DND-41 (cell line): Measurements from ENCODE around the gene MACROD2.

Source experiments
- ATAC-seq: fragments of 200-7000 bp; cut with Tn5 transposase; 3 replicates; pipeline ENCODE4 v1.9.1; 2021; ENCODE audit warnings: low read depth; ENCODE audit not compliant: insufficient read depth
- DNase-seq: peaks from one replicate; pipeline ENCODE4 v3.0.0-alpha.2; 2020
- H2AFZ ChIP-seq: 2 replicates; pipeline ENCODE4 v1.6.0; 2012; ENCODE audit warnings: low read depth, low read length
- H3K27ac ChIP-seq: 2 replicates; pipeline ENCODE4 v1.5.1; 2012; ENCODE audit warnings: low read length, inconsistent platforms
- H3K27me3 ChIP-seq: fragments of 200-600 bp; sonication (generic); 2 replicates; pipeline ENCODE4 v1.6.0; 2012; ENCODE audit warnings: low read length, mild to moderate bottlenecking, inconsistent platforms; ENCODE audit not compliant: insufficient read depth, poor library complexity
- H3K36me3 ChIP-seq: 2 replicates; pipeline ENCODE4 v1.5.1; 2012; ENCODE audit warnings: low read length, inconsistent platforms; ENCODE audit not compliant: insufficient read depth
- H3K4me1 ChIP-seq: 2 replicates; pipeline ENCODE4 v1.5.1; 2012; ENCODE audit warnings: mild to moderate bottlenecking, low read length; ENCODE audit not compliant: insufficient read depth
- H3K4me2 ChIP-seq: 2 replicates; pipeline ENCODE4 v1.6.0; 2012; ENCODE audit warnings: mild to moderate bottlenecking, moderate library complexity, low read length, inconsistent platforms; ENCODE audit not compliant: insufficient read depth
- H3K4me3 ChIP-seq, 2 experiments: fragments of 200-600 bp in 1 of 2; shearing (Covaris generic) in 1 of 2; 2 replicates each; pipeline ENCODE4 v1.5.1; 2012 to 2016; ENCODE audit warnings: inconsistent platforms in 2 of 2, low read length in 2 of 2, mild to moderate bottlenecking in 2 of 2, low read depth in 1 of 2, moderate library complexity in 1 of 2
- H3K79me2 ChIP-seq: 2 replicates; pipeline ENCODE4 v1.6.0; 2012; ENCODE audit warnings: low read length, inconsistent platforms; ENCODE audit not compliant: insufficient read depth
- H3K9ac ChIP-seq: 2 replicates; pipeline ENCODE4 v1.6.0; 2012; ENCODE audit warnings: low read depth, mild to moderate bottlenecking, inconsistent platforms, low read length, moderate library complexity
- H3K9me3 ChIP-seq: 2 replicates; pipeline ENCODE4 v1.5.1; 2012; ENCODE audit warnings: low read length, moderate library complexity, mild to moderate bottlenecking, inconsistent platforms; ENCODE audit not compliant: insufficient read depth, severe bottlenecking
- H4K20me1 ChIP-seq: 2 replicates; pipeline ENCODE4 v1.6.0; 2012; ENCODE audit warnings: low read length; ENCODE audit not compliant: insufficient read depth
- EZH2 ChIP-seq: IDR thresholded peaks from 3 replicates; pipeline ENCODE4 v1.6.1; 2012; ENCODE audit warnings: borderline replicate concordance, low read depth, mild to moderate bottlenecking, moderate library complexity, low read length, inconsistent platforms; ENCODE audit not compliant: severe bottlenecking
- TF ChIP-seq, protein P1 (sequence below): IDR thresholded peaks from 2 replicates; pipeline ENCODE4 v1.5.1; 2012; ENCODE audit warnings: borderline replicate concordance, low read length, moderate library complexity, mild to moderate bottlenecking; ENCODE audit not compliant: poor library complexity, severe bottlenecking; ENCODE audit errors: extremely low read depth

Gene MACROD2

GRCh38 chr20:14720251-14720650 is 724.9 kb downstream of the MACROD2 start:
- Histone ChIP-seq H3K4me2 (no peak overlapping the region), H3K27me3 (no peaks in the 10 kb centered on the region), H3K9me3 (no peaks in the 10 kb centered on the region), H3K36me3 (no peaks in the 10 kb centered on the region), H3K4me3 (no peak overlapping the region), H3K4me1 (no peaks in the 10 kb centered on the region), H4K20me1 (no peaks in the 10 kb centered on the region), H3K27ac (no peak overlapping the region), H3K79me2 (no peaks in the 10 kb centered on the region), H3K9ac (no peak overlapping the region), H2AFZ (no peak overlapping the region)
- no peak for ATAC-seq
- DNase-seq: no peak
- TF ChIP-seq, protein P1, sequence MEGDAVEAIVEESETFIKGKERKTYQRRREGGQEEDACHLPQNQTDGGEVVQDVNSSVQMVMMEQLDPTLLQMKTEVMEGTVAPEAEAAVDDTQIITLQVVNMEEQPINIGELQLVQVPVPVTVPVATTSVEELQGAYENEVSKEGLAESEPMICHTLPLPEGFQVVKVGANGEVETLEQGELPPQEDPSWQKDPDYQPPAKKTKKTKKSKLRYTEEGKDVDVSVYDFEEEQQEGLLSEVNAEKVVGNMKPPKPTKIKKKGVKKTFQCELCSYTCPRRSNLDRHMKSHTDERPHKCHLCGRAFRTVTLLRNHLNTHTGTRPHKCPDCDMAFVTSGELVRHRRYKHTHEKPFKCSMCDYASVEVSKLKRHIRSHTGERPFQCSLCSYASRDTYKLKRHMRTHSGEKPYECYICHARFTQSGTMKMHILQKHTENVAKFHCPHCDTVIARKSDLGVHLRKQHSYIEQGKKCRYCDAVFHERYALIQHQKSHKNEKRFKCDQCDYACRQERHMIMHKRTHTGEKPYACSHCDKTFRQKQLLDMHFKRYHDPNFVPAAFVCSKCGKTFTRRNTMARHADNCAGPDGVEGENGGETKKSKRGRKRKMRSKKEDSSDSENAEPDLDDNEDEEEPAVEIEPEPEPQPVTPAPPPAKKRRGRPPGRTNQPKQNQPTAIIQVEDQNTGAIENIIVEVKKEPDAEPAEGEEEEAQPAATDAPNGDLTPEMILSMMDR: no peak
- no peak for TF ChIP-seq EZH2

GRCh38 chr20:14721926-14722452 is 726.7 kb downstream of the MACROD2 start:
- no peak overlapping the region for H3K4me2 ChIP-seq
- no peak for DNase-seq
- TF ChIP-seq EZH2: no peak
- TF ChIP-seq, protein P1: no peak

DNA sequence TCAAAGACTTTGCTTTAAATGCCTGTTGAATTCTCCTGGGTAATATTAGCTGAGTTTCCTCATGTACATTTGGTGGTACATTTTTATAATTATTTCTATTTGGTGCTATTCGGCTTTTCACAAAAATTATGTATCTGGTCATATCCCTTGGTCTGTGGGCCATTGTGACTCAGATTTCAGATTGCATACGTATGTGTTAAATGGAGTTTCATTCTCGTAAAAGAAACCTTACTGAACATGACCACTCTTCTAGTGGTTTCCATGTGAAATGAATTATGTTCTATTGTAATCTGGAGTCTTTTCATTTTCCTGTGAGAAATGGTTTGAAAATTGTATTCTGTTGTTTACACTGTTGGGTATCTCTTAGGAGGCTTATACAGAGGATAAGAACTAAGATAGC is 728.3 kb downstream of the MACROD2 start:
- no peak overlapping the region for H3K4me2 ChIP-seq
- DNase-seq (no peak), ATAC-seq (no peak)
- no peak overlapping the region for H3K9ac ChIP-seq
- no peak overlapping the region for H3K4me3 ChIP-seq
- no peak overlapping the region for H3K27ac ChIP-seq
- no peak for TF ChIP-seq EZH2
- TF ChIP-seq, protein P1: no peak
- no peak overlapping the region for H2AFZ ChIP-seq
- no peaks in the 10 kb centered on the region for H3K79me2 ChIP-seq
- H3K27me3 ChIP-seq: no peaks in the 10 kb centered on the region
- no peaks in the 10 kb centered on the region for H3K9me3 ChIP-seq
- no peaks in the 10 kb centered on the region for H4K20me1 ChIP-seq
- no peaks in the 10 kb centered on the region for H3K4me1 ChIP-seq
- H3K36me3 ChIP-seq: no peaks in the 10 kb centered on the region

More at GRCh38 chr20:14721926-14722452, 726.7 kb downstream of the MACROD2 start:
- H3K4me3 ChIP-seq: no peak overlapping the region
- no peak overlapping the region for H3K9ac ChIP-seq
- H3K36me3 ChIP-seq: no peaks in the 10 kb centered on the region
- H2AFZ ChIP-seq: no peak overlapping the region
- no peaks in the 10 kb centered on the region for H3K79me2 ChIP-seq
- no peaks in the 10 kb centered on the region for H3K4me1 ChIP-seq
- H3K27me3 ChIP-seq: no peaks in the 10 kb centered on the region
- no peaks in the 10 kb centered on the region for H3K9me3 ChIP-seq
- no peaks in the 10 kb centered on the region for H4K20me1 ChIP-seq
- no peak for ATAC-seq
- H3K27ac ChIP-seq: no peak overlapping the region

DNA sequence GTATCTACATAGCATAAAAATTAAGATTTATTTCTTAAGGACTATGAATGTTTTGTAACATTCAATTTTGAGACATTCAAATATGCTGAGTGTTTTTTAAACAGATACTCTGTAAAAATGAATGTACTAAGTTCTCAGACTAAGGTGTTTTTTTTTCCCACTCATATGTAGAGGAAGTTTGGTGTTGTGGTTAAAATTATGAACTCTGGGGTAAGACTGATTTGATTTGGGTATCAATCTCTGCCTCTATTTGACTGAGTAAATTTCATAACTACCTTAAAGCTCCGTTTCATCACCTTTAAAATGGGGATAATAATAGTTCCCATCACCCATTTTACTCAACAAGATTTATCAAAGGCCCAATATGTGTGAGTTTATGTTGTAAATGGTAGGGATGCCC is 728.7 kb downstream of the MACROD2 start:
- no peak overlapping the region for H3K9ac ChIP-seq
- DNase-seq: no peak
- H3K9me3 ChIP-seq: no peaks in the 10 kb centered on the region
- no peaks in the 10 kb centered on the region for H3K36me3 ChIP-seq
- ATAC-seq: no peak
- H3K79me2 ChIP-seq: no peaks in the 10 kb centered on the region
- no peak overlapping the region for H2AFZ ChIP-seq
- no peaks in the 10 kb centered on the region for H3K27me3 ChIP-seq
- TF ChIP-seq, protein P1: no peak
- TF ChIP-seq EZH2: no peak
- no peak overlapping the region for H3K4me3 ChIP-seq
- H4K20me1 ChIP-seq: no peaks in the 10 kb centered on the region
- no peak overlapping the region for H3K4me2 ChIP-seq
- no peak overlapping the region for H3K27ac ChIP-seq
- H3K4me1 ChIP-seq: no peaks in the 10 kb centered on the region
